ENCODE measurements around the gene FBF1.
"Not testable (repeated sequence)": the region's sequence is repeated elsewhere in the genome, so short reads cannot be mapped to it uniquely, and the experiment has no call there.

GRCh38 chr17:75885860-75886259, 55.0 kb downstream of the FBF1 start:
- not testable (repeated sequence) for TF ChIP-seq CTCF (IDR thresholded peaks at IDR 0.05; ENCODE audit: insufficient read depth, low read depth, low read length); EZH2 (IDR thresholded peaks at IDR 0.05; ENCODE audit: insufficient read depth, low read length)

Measured in astrocyte (in vitro differentiated cells and primary cell).